Lung (tissue), 12 donors: ENCODE data around the gene NFATC2. TPM values are rescaled to one million over a fixed set of nuclear protein-coding genes. Genes with fewer than 3 reads are reported as not detected.

Experiments used
- ATAC-seq: fragments of 200-7000 bp; cut with Tn5 transposase; one replicate; pipeline ENCODE4 v1.9.1; 2020; ENCODE audit warnings: moderate number of reproducible peaks; ENCODE audit not compliant: insufficient read depth, low FRiP score
- DNase-seq, 3 donors: peaks; one replicate each; pipeline ENCODE4 v3.0.0-alpha.2; 2013 to 2017
- H3K27ac ChIP-seq, 2 donors: one replicate each; pipeline ENCODE4 v1.5.1; 2013; ENCODE audit warnings: mild to moderate bottlenecking in 2 of 2, moderate library complexity in 2 of 2, control low read depth in 1 of 2, inconsistent platforms in 1 of 2, low read depth in 1 of 2, low read length in 1 of 2
- H3K27me3 ChIP-seq, 3 donors: one replicate each; pipeline ENCODE4 v1.5.1; 2013; ENCODE audit warnings: low read length in 2 of 3; ENCODE audit not compliant: control insufficient read depth in 3 of 3, insufficient read depth in 3 of 3
- H3K36me3 ChIP-seq, 4 donors: one replicate each; pipeline ENCODE4 v1.5.1; 2013; ENCODE audit warnings: low read length in 4 of 4, mild to moderate bottlenecking in 1 of 4, moderate library complexity in 1 of 4; ENCODE audit not compliant: control insufficient read depth in 4 of 4, insufficient read depth in 4 of 4
- H3K4me1 ChIP-seq, 5 donors: one replicate each; pipeline ENCODE4 v1.5.1; 2013; ENCODE audit warnings: low read length in 5 of 5, mild to moderate bottlenecking in 2 of 5, moderate library complexity in 1 of 5; ENCODE audit not compliant: control insufficient read depth in 5 of 5, insufficient read depth in 5 of 5
- H3K4me3 ChIP-seq: one replicate; pipeline ENCODE4 v1.5.1; 2013; ENCODE audit warnings: mild to moderate bottlenecking, control low read depth, moderate library complexity
- H3K9ac ChIP-seq, 2 donors: one replicate each; pipeline ENCODE4 v1.5.1; 2013; ENCODE audit warnings: low read length in 2 of 2, control low read depth in 1 of 2; ENCODE audit not compliant: insufficient read depth in 1 of 2
- H3K9me3 ChIP-seq, 4 donors: one replicate each; pipeline ENCODE4 v1.5.1; 2013; ENCODE audit warnings: low read length in 3 of 4, mild to moderate bottlenecking in 1 of 4, moderate library complexity in 1 of 4; ENCODE audit not compliant: control insufficient read depth in 4 of 4, insufficient read depth in 3 of 4
- CTCF ChIP-seq: IDR thresholded peaks from 2 replicates; pipeline ENCODE4 v1.5.1; 2012; ENCODE audit warnings: mild to moderate bottlenecking; ENCODE audit errors: control extremely low read depth, extremely low read depth
- WGBS, 2 donors: extraction: QIAGEN DNeasy Blood & Tissue Kit; methylation state at CpG; one replicate each; pipeline ENCODE4 v1.1.7; 2013; 5-methylcytosine and 5-hydroxymethylcytosine counted together
- polyA plus RNA-seq, 2 donors: library from polyadenylated mRNA; stranded (reverse); fragments of 200-250 nt; gene quantifications; one replicate each; pipeline ENCODE4 v1.2.1, GENCODE V29; 2013
- total RNA-seq, 2 donors: library from RNA; depleted of rRNA in 1 of 2; stranded (reverse); fragments of >200 nt in 1 of 2; gene quantifications; one replicate each; pipeline ENCODE4 v1.2.1, GENCODE V29; 2014 to 2021
- donor health status: control.
- donor health status: control.
- donor health status: Bipolar disorder and iron deficiency.
- donor health status: healthy.
- donor health status: DM: yes; HTN: yes; CAD: no.

Gene NFATC2
- total and polyA plus RNA-seq, 4 donors, result 1.3 to 8.7 (median 4.7) TPM

- no peak for TF ChIP-seq CTCF
- Histone ChIP-seq H3K9ac (no peak overlapping the region), H3K9me3 (no peaks in the 10 kb centered on the region), H3K36me3 (no peaks in the 10 kb centered on the region), H3K4me1 (peaks cover 0 to 39% (median 13%) of the 10 kb centered on the region in 5 donors), H3K27ac (no peak overlapping the region), H3K4me3 (no peak overlapping the region), H3K27me3 (no peaks in the 10 kb centered on the region)
- ATAC-seq (no peak), DNase-seq (no peak)
- 74% methylated on average over 7 of the region's 7 CpGs for WGBS, 2 donors
Observed at GRCh38 chr20:51528263-51529027, 14.1 kb downstream of the NFATC2 start.

GRCh38 chr20:51526754-51527153 is 15.8 kb downstream of the NFATC2 start:
- ATAC-seq (no peak), DNase-seq (no peak)
- H3K9ac ChIP-seq, result no peak overlapping the region
- no peaks in the 10 kb centered on the region for H3K9me3 ChIP-seq
- no peak overlapping the region for H3K27ac ChIP-seq
- 94 to 97% methylated on average over 4 of the region's 4 CpGs for WGBS, 2 donors
- H3K4me3 ChIP-seq, result no peak overlapping the region
- TF ChIP-seq CTCF, result no peak
- peaks cover 0 to 3% (median 0%) of the 10 kb centered on the region in 4 donors for H3K36me3 ChIP-seq
- peaks cover 0 to 29% (median 12%) of the 10 kb centered on the region in 5 donors for H3K4me1 ChIP-seq
- no peaks in the 10 kb centered on the region for H3K27me3 ChIP-seq

- DNase-seq (no peak), ATAC-seq (no peak)
- TF ChIP-seq CTCF, result no peak
- H3K4me3 ChIP-seq, result no peak overlapping the region
- no peak overlapping the region for H3K27ac ChIP-seq
- no peaks in the 10 kb centered on the region for H3K27me3 ChIP-seq
- peaks cover 0 to 29% (median 12%) of the 10 kb centered on the region in 5 donors for H3K4me1 ChIP-seq
- H3K9me3 ChIP-seq, result no peaks in the 10 kb centered on the region
- 37 to 44% methylated on average over 8 of the region's 8 CpGs for WGBS, 2 donors
- H3K36me3 ChIP-seq, result peaks cover 0 to 3% (median 0%) of the 10 kb centered on the region in 4 donors
- H3K9ac ChIP-seq, result no peak overlapping the region
Observed at GRCh38 chr20:51526106-51526470, 16.4 kb downstream of the NFATC2 start.
